Measurements from ENCODE around the gene CDKAL1.

GRCh38 chr6:21222656-21223055, 688.4 kb downstream of the CDKAL1 start:
- no peak for TF ChIP-seq POLR2A (IDR thresholded peaks at IDR 0.05)
- TF ChIP-seq CTCF (IDR thresholded peaks at IDR 0.05): no peak

Data from tibial nerve (tissue), 3 donors.